SW 1271 (cell line): ENCODE results near the gene DMRT2.

Experiments
- DNase-seq, 2 experiments: peaks; one replicate each; lab custom pipeline; 2025; lab: John Stamatoyannopoulos, UW

DMRT2 gene

GRCh38 chr9:1047591-1048230 lies 2.4 kb upstream of the DMRT2 start:
- DNase-seq = no peak

- no peak for DNase-seq
These were observed 1.9 kb upstream of the DMRT2 start for GRCh38 chr9:1048231-1048619.

GRCh38 chr9:1048811-1049210 lies 1.3 kb upstream of the DMRT2 start:
- no peak for DNase-seq

GRCh38 chr9:1049641-1050040 lies 516 bp upstream of the DMRT2 start:
- no peak for DNase-seq

- no peak for DNase-seq
These were observed 1.0 kb downstream of the DMRT2 start for GRCh38 chr9:1051210-1051583.

- DNase-seq = no peak
These were observed 1.6 kb downstream of the DMRT2 start for GRCh38 chr9:1051584-1052275.

- DNase-seq = no peak
These were observed 2.5 kb downstream of the DMRT2 start for GRCh38 chr9:1052365-1053281.

GRCh38 chr9:1053282-1053621 lies 3.1 kb downstream of the DMRT2 start:
- DNase-seq = no peak

GRCh38 chr9:1053986-1054425 lies 3.8 kb downstream of the DMRT2 start:
- DNase-seq = no peak

- no peak for DNase-seq
These were observed 5.0 kb downstream of the DMRT2 start for GRCh38 chr9:1055166-1055565.

GRCh38 chr9:1057910-1058309 lies 7.8 kb downstream of the DMRT2 start:
- no peak for DNase-seq

- DNase-seq = no peak
These were observed 8.8 kb downstream of the DMRT2 start for GRCh38 chr9:1058826-1059487.

- no peak for DNase-seq
These were observed 15.0 kb downstream of the DMRT2 start for GRCh38 chr9:1065130-1065529.

GRCh38 chr9:1070692-1071091 lies 20.5 kb downstream of the DMRT2 start:
- no peak for DNase-seq

- no peak for DNase-seq
These were observed 21.6 kb downstream of the DMRT2 start for GRCh38 chr9:1071730-1072129.

- no peak for DNase-seq
These were observed 23.3 kb downstream of the DMRT2 start for GRCh38 chr9:1073497-1073896.

GRCh38 chr9:1077616-1078015 lies 27.5 kb downstream of the DMRT2 start:
- DNase-seq = no peak

- no peak for DNase-seq
These were observed 33.3 kb downstream of the DMRT2 start for GRCh38 chr9:1083325-1083913.

- DNase-seq = no peak
These were observed 34.9 kb downstream of the DMRT2 start for GRCh38 chr9:1085086-1085485.

- no peak for DNase-seq
These were observed 36.4 kb downstream of the DMRT2 start for GRCh38 chr9:1086517-1086916.

- no peak for DNase-seq
These were observed 37.1 kb downstream of the DMRT2 start for GRCh38 chr9:1087120-1087881.
